GM18868 (cell line): ENCODE data around the gene MYBPC2.
A peak's percentile ranks its signal among the peaks of the same experiment; 100 is the strongest.
"Not testable (repeated sequence)": the region's sequence is repeated elsewhere in the genome, so short reads cannot be mapped to it uniquely, and the experiment has no call there.

ENCODE experiments used
- ATAC-seq: cut with Tn5 transposase; IDR thresholded peaks from one replicate; pipeline ENCODE4 v1.9.1; 2021; ENCODE audit warnings: mild to moderate bottlenecking, moderate library complexity; ENCODE audit not compliant: unreplicated experiment

The MYBPC2 gene

GRCh38 chr19:50432221-50433028 lies at the start of gene MYBPC2:
MYBPC2 (plus strand) TSS chr19:50432892; CDS start chr19:50432954, 62 bp downstream.
- no peak for ATAC-seq

- peak; percentile 9 for ATAC-seq
These were observed 49.5 kb upstream of the MYBPC2 start for GRCh38 chr19:50383001-50383851.

- ATAC-seq: peak; percentile 80
These were observed 48.6 kb upstream of the MYBPC2 start, which contains the start of gene POLD1 for GRCh38 chr19:50383852-50384684. POLD1 (plus strand) TSS chr19:50384347; CDS start chr19:50398852, 14,505 bp downstream.

- ATAC-seq: no peak
These were observed 47.8 kb upstream of the MYBPC2 start for GRCh38 chr19:50384685-50385535.

- no peak for ATAC-seq
These were observed 45.4 kb upstream of the MYBPC2 start for GRCh38 chr19:50387176-50387867.

- ATAC-seq: no peak
These were observed 44.8 kb upstream of the MYBPC2 start for GRCh38 chr19:50387868-50388245.

GRCh38 chr19:50390295-50390694 lies 42.4 kb upstream of the MYBPC2 start:
- not testable (repeated sequence) for ATAC-seq

GRCh38 chr19:50390952-50391351 lies 41.7 kb upstream of the MYBPC2 start:
- ATAC-seq: not testable (repeated sequence)

GRCh38 chr19:50392759-50393158 lies 39.9 kb upstream of the MYBPC2 start:
- ATAC-seq: no peak

- no peak for ATAC-seq
These were observed 39.1 kb upstream of the MYBPC2 start for GRCh38 chr19:50393589-50393988.

- no peak for ATAC-seq
These were observed 38.7 kb upstream of the MYBPC2 start for GRCh38 chr19:50394017-50394416.

- no peak for ATAC-seq
These were observed 33.9 kb upstream of the MYBPC2 start for GRCh38 chr19:50398675-50399367.

GRCh38 chr19:50399368-50399745 lies 33.3 kb upstream of the MYBPC2 start:
- no peak for ATAC-seq

GRCh38 chr19:50401605-50402450 lies 30.9 kb upstream of the MYBPC2 start:
- no peak for ATAC-seq

- no peak for ATAC-seq
These were observed 30.0 kb upstream of the MYBPC2 start for GRCh38 chr19:50402544-50403301.

GRCh38 chr19:50406156-50406820 lies 26.4 kb upstream of the MYBPC2 start:
- no peak for ATAC-seq

GRCh38 chr19:50406829-50407228 lies 25.9 kb upstream of the MYBPC2 start:
- ATAC-seq: no peak
